22Rv1 (cell line): Measurements from ENCODE around the gene SELPLG.

Experiments used
- ZFX ChIP-seq: fragments of 450-650 bp; IDR thresholded peaks from 2 replicates; pipeline ENCODE4 v1.6.1; 2017; ENCODE audit warnings: antibody characterized with exemption, borderline replicate concordance
- TF ChIP-seq, protein P1 (sequence below): fragments of 450-650 bp; IDR thresholded peaks from 2 replicates; pipeline ENCODE4 v1.5.1; 2017; ENCODE audit warnings: mild to moderate bottlenecking

DNA sequence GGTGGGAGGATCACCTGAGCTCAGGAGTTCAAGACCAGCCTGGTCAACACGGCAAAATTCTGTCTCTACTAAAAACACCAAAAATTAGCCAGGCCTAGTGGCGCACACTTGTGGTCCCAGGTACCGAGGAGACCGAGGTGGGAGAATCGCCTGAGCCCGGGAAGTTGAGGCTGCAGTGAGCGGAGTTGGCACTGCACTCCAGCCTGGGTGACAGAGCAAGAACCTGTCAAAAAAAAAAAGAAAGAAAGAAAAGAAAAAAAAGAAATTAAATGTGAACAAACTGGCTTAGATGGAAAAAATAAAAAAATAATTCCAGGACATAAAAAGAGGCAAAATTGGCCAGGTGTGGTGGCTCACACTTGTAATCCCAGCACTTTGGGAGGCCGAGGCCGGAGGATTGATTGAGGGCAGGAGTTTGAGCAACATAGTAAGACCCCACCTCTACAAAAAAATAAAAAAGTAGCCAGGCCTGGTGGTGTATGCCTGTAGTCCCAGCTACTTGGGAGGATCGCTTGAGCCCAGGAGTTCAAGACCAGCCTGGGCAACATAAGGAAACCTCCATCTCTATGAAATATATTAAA lies 39.3 kb downstream of the SELPLG start:
- TF ChIP-seq, protein P1, sequence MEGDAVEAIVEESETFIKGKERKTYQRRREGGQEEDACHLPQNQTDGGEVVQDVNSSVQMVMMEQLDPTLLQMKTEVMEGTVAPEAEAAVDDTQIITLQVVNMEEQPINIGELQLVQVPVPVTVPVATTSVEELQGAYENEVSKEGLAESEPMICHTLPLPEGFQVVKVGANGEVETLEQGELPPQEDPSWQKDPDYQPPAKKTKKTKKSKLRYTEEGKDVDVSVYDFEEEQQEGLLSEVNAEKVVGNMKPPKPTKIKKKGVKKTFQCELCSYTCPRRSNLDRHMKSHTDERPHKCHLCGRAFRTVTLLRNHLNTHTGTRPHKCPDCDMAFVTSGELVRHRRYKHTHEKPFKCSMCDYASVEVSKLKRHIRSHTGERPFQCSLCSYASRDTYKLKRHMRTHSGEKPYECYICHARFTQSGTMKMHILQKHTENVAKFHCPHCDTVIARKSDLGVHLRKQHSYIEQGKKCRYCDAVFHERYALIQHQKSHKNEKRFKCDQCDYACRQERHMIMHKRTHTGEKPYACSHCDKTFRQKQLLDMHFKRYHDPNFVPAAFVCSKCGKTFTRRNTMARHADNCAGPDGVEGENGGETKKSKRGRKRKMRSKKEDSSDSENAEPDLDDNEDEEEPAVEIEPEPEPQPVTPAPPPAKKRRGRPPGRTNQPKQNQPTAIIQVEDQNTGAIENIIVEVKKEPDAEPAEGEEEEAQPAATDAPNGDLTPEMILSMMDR: no peak
- no peak for TF ChIP-seq ZFX
